Gastrocnemius medialis (tissue), 4 donors: ENCODE results near the gene MCM3AP. TPM values are rescaled to one million over a fixed set of nuclear protein-coding genes. Genes with fewer than 3 reads are reported as not detected.
"Not testable (repeated sequence)": the region's sequence is repeated elsewhere in the genome, so short reads cannot be mapped to it uniquely, and the experiment has no call there.

Experiments used
- ATAC-seq, 2 donors: fragments of 150-250 bp; one replicate each; pipeline ENCODE4 v1.9.1; 2016
- DNase-seq, 2 donors: peaks; one replicate each; pipeline ENCODE4 v3.0.0-alpha.2; 2019
- H3K27ac ChIP-seq, 4 donors: fragments of 200-600 bp; sonication (generic); 1 replicate in 1 of 4; 2 replicates in 3 of 4; pipeline ENCODE4 v1.5.1; 2016 to 2018; ENCODE audit warnings: mild to moderate bottlenecking in 2 of 4, moderate library complexity in 1 of 4
- H3K27me3 ChIP-seq, 3 donors: fragments of 200-600 bp; sonication (generic) in 2 of 3; 1 replicate in 1 of 3; 2 replicates in 2 of 3; pipeline versions ENCODE4 v1.5.1 to v1.6.0; 2016 to 2019; ENCODE audit warnings: mild to moderate bottlenecking in 1 of 3, moderate library complexity in 1 of 3
- H3K36me3 ChIP-seq, 2 donors: fragments of 200-600 bp; sonication (generic) in 1 of 2; one replicate each; pipeline ENCODE4 v1.5.1; 2017 to 2018
- H3K4me1 ChIP-seq, 2 donors: fragments of 200-600 bp; sonication (generic) in 1 of 2; one replicate each; pipeline ENCODE4 v1.5.1; 2016 to 2017; ENCODE audit warnings: mild to moderate bottlenecking in 2 of 2
- H3K4me3 ChIP-seq, 4 donors: fragments of 200-600 bp; sonication (generic) in 3 of 4; 1 replicate in 1 of 4; 2 replicates in 3 of 4; pipeline ENCODE4 v1.5.1; 2016 to 2019; ENCODE audit warnings: mild to moderate bottlenecking in 2 of 4
- H3K9me3 ChIP-seq, 3 donors: fragments of 200-600 bp; sonication (generic) in 2 of 3; 1 replicate in 1 of 3; 2 replicates in 2 of 3; pipeline ENCODE4 v1.5.1; 2016 to 2019
- POLR2A ChIP-seq, 2 donors: fragments of 450-650 bp; IDR thresholded peaks; one replicate each; pipeline ENCODE4 v1.6.1; 2017; ENCODE audit warnings: antibody characterized with exemption in 2 of 2, mild to moderate bottlenecking in 2 of 2, moderate library complexity in 2 of 2
- in situ Hi-C, 4 donors: fragments of 200-750 bp; cut with MboI; loops; one replicate each; pipeline versions ENCODE4 v1.15.0 to v1.8.0; 2017; ENCODE audit warnings: low sequenced_read_pairs in 4 of 4
- intact Hi-C: fragments of 100-400 bp; cut with DNase I; formaldehyde crosslinking; loops from one replicate; pipeline ENCODE4 v1.15.1; 2023; ENCODE audit warnings: low total_unique reads
- total RNA-seq, 4 donors: library from RNA; depleted of rRNA; stranded (reverse); fragments of >200 nt; gene quantifications; one replicate each; pipeline versions ENCODE4 v1.1.0 to v1.2.3, GENCODE V29; 2016
- TF ChIP-seq, protein P1 (sequence below), 5 experiments: fragments of 450-650 bp in 3 of 5; fragments of 200-600 bp in 2 of 5; sonication (generic) in 2 of 5; IDR thresholded peaks in 4 of 5; conservative IDR thresholded peaks in 1 of 5; 1 replicate in 4 of 5; 2 replicates in 1 of 5; pipeline ENCODE4 v1.5.1; 2016 to 2019; ENCODE audit warnings: antibody characterized with exemption in 5 of 5, mild to moderate bottlenecking in 3 of 5, moderate library complexity in 3 of 5

The MCM3AP gene
- total RNA-seq, 4 donors from 2014 or later: 52.1 to 155 (median 83.2) TPM

DNA sequence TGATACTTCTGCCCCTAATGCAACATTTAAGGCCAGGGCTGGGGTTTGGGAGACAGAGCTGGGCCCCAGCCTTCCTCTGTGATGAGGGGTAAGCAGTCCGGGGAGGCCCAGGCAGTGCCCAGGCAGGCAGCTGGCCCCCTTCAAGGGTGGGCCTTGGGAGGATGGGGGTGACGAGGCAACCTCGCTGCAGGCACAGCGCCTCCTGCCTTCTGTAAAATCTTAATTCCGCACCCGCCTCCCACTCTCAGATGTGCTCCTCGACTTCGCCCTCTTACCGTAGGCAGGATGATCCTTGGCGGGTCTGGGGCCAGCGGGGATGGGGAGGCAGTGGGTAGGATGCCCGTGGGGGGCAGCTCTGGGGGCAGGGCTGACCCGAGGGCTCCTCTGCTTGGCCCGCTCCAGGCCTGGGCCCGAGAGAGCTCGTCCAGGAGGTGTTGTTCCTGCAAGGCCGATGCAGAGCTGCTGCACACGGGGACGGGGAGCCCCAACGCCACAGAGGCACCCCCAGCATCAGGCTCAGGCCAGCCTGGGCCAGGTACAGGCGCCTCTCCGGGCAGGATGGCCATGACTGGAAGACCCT is 29.1 kb upstream of the MCM3AP start:
- ATAC-seq (no peak), DNase-seq (no peak)
- TF ChIP-seq, protein P1, sequence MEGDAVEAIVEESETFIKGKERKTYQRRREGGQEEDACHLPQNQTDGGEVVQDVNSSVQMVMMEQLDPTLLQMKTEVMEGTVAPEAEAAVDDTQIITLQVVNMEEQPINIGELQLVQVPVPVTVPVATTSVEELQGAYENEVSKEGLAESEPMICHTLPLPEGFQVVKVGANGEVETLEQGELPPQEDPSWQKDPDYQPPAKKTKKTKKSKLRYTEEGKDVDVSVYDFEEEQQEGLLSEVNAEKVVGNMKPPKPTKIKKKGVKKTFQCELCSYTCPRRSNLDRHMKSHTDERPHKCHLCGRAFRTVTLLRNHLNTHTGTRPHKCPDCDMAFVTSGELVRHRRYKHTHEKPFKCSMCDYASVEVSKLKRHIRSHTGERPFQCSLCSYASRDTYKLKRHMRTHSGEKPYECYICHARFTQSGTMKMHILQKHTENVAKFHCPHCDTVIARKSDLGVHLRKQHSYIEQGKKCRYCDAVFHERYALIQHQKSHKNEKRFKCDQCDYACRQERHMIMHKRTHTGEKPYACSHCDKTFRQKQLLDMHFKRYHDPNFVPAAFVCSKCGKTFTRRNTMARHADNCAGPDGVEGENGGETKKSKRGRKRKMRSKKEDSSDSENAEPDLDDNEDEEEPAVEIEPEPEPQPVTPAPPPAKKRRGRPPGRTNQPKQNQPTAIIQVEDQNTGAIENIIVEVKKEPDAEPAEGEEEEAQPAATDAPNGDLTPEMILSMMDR (IDR thresholded peaks at IDR 0.05 in 4 of 5, conservative IDR thresholded peaks at IDR 0.05 in 1 of 5): no peak
- no peak for TF ChIP-seq POLR2A (IDR thresholded peaks at IDR 0.05)
- no peak overlapping the region for H3K4me3 ChIP-seq
- in situ Hi-C loops: no loop called here
- no peaks in the 10 kb centered on the region for H3K36me3 ChIP-seq
- H3K27me3 ChIP-seq: no peaks in the 10 kb centered on the region
- H3K4me1 ChIP-seq: no peaks in the 10 kb centered on the region
- intact Hi-C loops: no loop called here
- no peak overlapping the region for H3K27ac ChIP-seq
- no peaks in the 10 kb centered on the region for H3K9me3 ChIP-seq

DNA sequence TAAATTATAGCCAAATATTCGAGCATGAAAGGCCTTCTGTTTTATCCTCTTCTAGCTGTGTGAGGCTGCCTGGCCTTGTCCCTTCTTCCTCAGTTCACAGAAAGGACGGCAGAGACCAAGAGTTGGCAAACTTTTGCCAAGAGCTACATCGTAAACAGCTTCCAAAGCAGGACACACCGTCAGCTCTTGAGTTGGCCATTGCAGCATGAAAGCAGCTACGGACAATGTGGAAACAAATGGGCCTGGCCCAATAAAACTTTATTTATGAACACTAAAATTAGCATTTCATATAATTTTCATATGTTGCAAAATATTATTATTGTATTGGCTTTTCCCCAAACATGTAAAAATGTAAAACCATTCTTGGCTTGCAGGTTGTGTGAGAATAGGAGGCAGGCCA is 27.5 kb upstream of the MCM3AP start:
- no peaks in the 10 kb centered on the region for H3K36me3 ChIP-seq
- TF ChIP-seq POLR2A (IDR thresholded peaks at IDR 0.05): no peak
- TF ChIP-seq, protein P1 (IDR thresholded peaks at IDR 0.05 in 4 of 5, conservative IDR thresholded peaks at IDR 0.05 in 1 of 5): no peak
- H3K27me3 ChIP-seq: no peaks in the 10 kb centered on the region
- H3K9me3 ChIP-seq: no peaks in the 10 kb centered on the region
- H3K4me1 ChIP-seq: no peaks in the 10 kb centered on the region
- ATAC-seq (no peak), DNase-seq (no peak)
- no peak overlapping the region for H3K4me3 ChIP-seq
- in situ Hi-C loops: no loop called here
- intact Hi-C loops: no loop called here
- no peak overlapping the region for H3K27ac ChIP-seq

DNA sequence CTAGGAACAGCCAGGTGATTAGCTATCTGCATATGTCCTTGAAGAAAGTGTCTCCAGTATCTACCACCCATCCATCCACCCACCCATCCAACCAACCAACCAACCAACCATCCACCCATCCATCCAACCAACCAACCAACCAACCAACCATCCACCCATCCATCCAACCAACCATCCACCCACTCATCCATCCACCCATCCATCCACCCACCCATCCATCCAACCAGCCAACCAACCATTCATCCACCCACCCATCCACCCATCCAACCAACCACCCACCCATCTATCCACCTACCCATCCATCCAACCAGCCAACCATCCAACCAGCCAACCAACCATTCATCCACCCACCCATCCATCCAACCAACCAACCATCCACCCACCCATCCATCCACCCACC is 26.2 kb upstream of the MCM3AP start:
- no peaks in the 10 kb centered on the region for H3K36me3 ChIP-seq
- ATAC-seq (no peak), DNase-seq (no peak)
- TF ChIP-seq POLR2A (IDR thresholded peaks at IDR 0.05): no peak
- TF ChIP-seq, protein P1 (IDR thresholded peaks at IDR 0.05 in 4 of 5, conservative IDR thresholded peaks at IDR 0.05 in 1 of 5): no peak
- H3K4me3 ChIP-seq: no peak overlapping the region
- intact Hi-C loops: no loop called here
- H3K4me1 ChIP-seq: no peaks in the 10 kb centered on the region
- no peaks in the 10 kb centered on the region for H3K9me3 ChIP-seq
- in situ Hi-C loops: no loop called here
- no peak overlapping the region for H3K27ac ChIP-seq
- no peaks in the 10 kb centered on the region for H3K27me3 ChIP-seq

GRCh38 chr21:46310260-46310659 is 24.8 kb upstream of the MCM3AP start:
- H3K27ac ChIP-seq, H3K27me3 ChIP-seq, in situ Hi-C loops, H3K4me1 ChIP-seq, ATAC-seq, DNase-seq, H3K9me3 ChIP-seq, intact Hi-C loops, H3K4me3 ChIP-seq, H3K36me3 ChIP-seq: not testable (repeated sequence)

DNA sequence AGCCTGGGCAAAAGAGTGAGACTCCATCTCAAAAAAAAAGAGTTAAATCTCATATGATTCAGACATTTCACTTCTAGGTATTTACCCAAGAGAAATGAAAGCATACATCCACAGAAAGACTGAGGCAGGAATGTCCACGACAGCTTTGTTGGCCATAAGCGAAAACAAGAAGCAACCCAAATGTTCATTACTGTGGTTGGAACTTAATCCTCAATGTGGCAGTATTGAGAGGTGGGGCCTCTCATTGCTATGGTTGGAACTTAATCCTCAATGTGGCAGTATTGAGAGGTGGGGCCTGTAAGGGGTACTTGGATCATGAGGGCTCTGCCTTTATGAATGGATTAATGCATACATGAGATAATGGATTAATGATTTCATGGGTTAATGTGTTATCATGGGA is 23.0 kb upstream of the MCM3AP start:
- Histone ChIP-seq H3K4me3 (no peak overlapping the region), H3K4me1 (no peaks in the 10 kb centered on the region), H3K9me3 (no peaks in the 10 kb centered on the region), H3K27ac (no peak overlapping the region), H3K27me3 (no peaks in the 10 kb centered on the region), H3K36me3 (no peaks in the 10 kb centered on the region)
- intact Hi-C loops (no loop called here), in situ Hi-C loops (no loop called here)
- DNase-seq (no peak), ATAC-seq (no peak)
- TF ChIP-seq POLR2A (IDR thresholded peaks at IDR 0.05): no peak
- TF ChIP-seq, protein P1 (IDR thresholded peaks at IDR 0.05 in 4 of 5, conservative IDR thresholded peaks at IDR 0.05 in 1 of 5): no peak
